GM12878 (cell line): ENCODE measurements around the gene PHETA2.

Source experiments
- BACH1 ChIP-seq: fragments of 450-650 bp; IDR thresholded peaks from 2 replicates; pipeline ENCODE4 v1.6.1; 2017; ENCODE audit warnings: mild to moderate bottlenecking, borderline replicate concordance
- EZH2 ChIP-seq: IDR thresholded peaks from 2 replicates; pipeline ENCODE4 v1.6.1; 2012; ENCODE audit warnings: low read depth, mild to moderate bottlenecking, control low read depth, inconsistent platforms, low read length, borderline replicate concordance; ENCODE audit not compliant: control insufficient read depth
- KDM1A ChIP-seq: fragments of 200-600 bp; sonication (generic); IDR thresholded peaks from 2 replicates; pipeline ENCODE4 v1.6.1; 2016; ENCODE audit warnings: borderline replicate concordance
- TCF12 ChIP-seq: IDR thresholded peaks from 2 replicates; pipeline ENCODE4 v1.6.1; 2011; ENCODE audit warnings: low read depth, mild to moderate bottlenecking, low read length

DNA sequence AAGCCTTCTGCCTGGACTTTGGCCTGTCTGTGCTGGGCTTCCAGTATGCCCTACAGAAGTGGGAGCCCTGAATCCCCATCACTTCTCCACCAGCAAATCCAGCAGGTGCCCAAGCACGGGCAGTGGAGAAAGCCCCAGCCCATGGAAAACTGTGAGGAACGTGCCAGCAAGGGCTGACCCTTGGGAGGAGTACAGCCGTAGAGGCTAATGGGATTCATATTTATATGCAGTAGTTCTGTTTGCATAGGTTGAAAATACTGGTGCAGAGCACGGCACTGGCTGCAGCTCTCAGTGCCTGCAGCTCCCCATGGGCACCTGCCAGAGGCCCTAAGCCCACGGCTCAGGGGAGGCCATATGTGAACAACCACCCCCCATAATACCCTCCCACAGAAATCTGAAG lies 13.6 kb upstream of the PHETA2 start:
- no peak for TF ChIP-seq EZH2
- TF ChIP-seq KDM1A, result no peak
- TF ChIP-seq TCF12, result no peak
- no peak for TF ChIP-seq BACH1
